OCI-LY3 (cell line): Measurements from ENCODE around the gene RAI1.

Source experiments
- H2AFZ ChIP-seq: fragments of 200-600, 300-600 bp; shearing (Covaris generic); 2 replicates; pipeline ENCODE4 v1.6.0; 2014; ENCODE audit warnings: antibody characterized with exemption, low read depth, low read length
- H3K27ac ChIP-seq: fragments of 200-600, 300-600 bp; sonication (generic); 2 replicates; pipeline ENCODE4 v1.5.1; 2014; ENCODE audit warnings: mild to moderate bottlenecking, low read length, moderate library complexity, mixed read lengths
- H3K27me3 ChIP-seq: fragments of 200-600, 300-600 bp; sonication (generic); 2 replicates; pipeline ENCODE4 v1.6.1; 2014; ENCODE audit warnings: low read depth, low read length, mixed read lengths
- H3K36me3 ChIP-seq: fragments of 200-600, 300-600 bp; sonication (generic); replicated peaks from 2 replicates; pipeline ENCODE3; 2014; ENCODE audit warnings: low read depth, low read length, mixed read lengths
- H3K4me1 ChIP-seq: fragments of 300-600, 200-600 bp; sonication (generic); 2 replicates; pipeline ENCODE4 v1.6.1; 2014; ENCODE audit warnings: low read length, mixed read lengths
- H3K4me2 ChIP-seq: fragments of 200-600, 300-600 bp; sonication (generic); 2 replicates; pipeline ENCODE4 v1.6.1; 2014; ENCODE audit warnings: low read length, mixed read lengths
- H3K4me3 ChIP-seq: fragments of 300-600, 200-600 bp; sonication (generic); 2 replicates; pipeline ENCODE4 v1.5.1; 2014; ENCODE audit warnings: antibody characterized with exemption, mild to moderate bottlenecking, low read length, moderate library complexity
- H3K79me2 ChIP-seq: fragments of 300-600, 200-600 bp; shearing (Covaris generic); 2 replicates; pipeline ENCODE4 v1.6.1; 2014; ENCODE audit warnings: mild to moderate bottlenecking, low read length, mixed read lengths
- H3K9ac ChIP-seq: fragments of 300-600, 200-600 bp; shearing (Covaris generic); 2 replicates; pipeline ENCODE4 v1.6.0; 2014; ENCODE audit warnings: mild to moderate bottlenecking, low read length, moderate library complexity
- H3K9me3 ChIP-seq: fragments of 200-600, 300-600 bp; shearing (Covaris generic); 2 replicates; pipeline ENCODE4 v1.6.1; 2014; ENCODE audit warnings: low read length, mixed read lengths; ENCODE audit not compliant: insufficient read depth
- H4K20me1 ChIP-seq: fragments of 200-600, 300-600 bp; sonication (generic); 2 replicates; pipeline ENCODE4 v1.6.1; 2016; ENCODE audit warnings: low read length, mixed read lengths; ENCODE audit not compliant: insufficient read depth
- CTCF ChIP-seq: fragments of 200-600, 300-600 bp; sonication (generic); IDR thresholded peaks from 2 replicates; pipeline ENCODE4 v1.5.1; 2014; ENCODE audit warnings: antibody characterized with exemption, low read length, low read depth
- EZH2phosphoT487 ChIP-seq: fragments of 200-600 bp; shearing (Covaris generic); IDR thresholded peaks from 2 replicates; pipeline ENCODE4 v1.6.1; 2018; ENCODE audit warnings: antibody characterized with exemption, mixed run types, low read depth

The RAI1 gene

GRCh38 chr17:17804007-17804406 is 122.7 kb downstream of the RAI1 start:
- H3K27me3 ChIP-seq: no peaks in the 10 kb centered on the region
- no peak overlapping the region for H2AFZ ChIP-seq

GRCh38 chr17:17805575-17805974 is 124.3 kb downstream of the RAI1 start:
- no peak overlapping the region for H2AFZ ChIP-seq
- no peak overlapping the region for H3K4me2 ChIP-seq
- H3K9me3 ChIP-seq: no peaks in the 10 kb centered on the region
- no peaks in the 10 kb centered on the region for H3K79me2 ChIP-seq
- TF ChIP-seq CTCF (no peak), EZH2phosphoT487 (no peak)
- no peaks in the 10 kb centered on the region for H3K36me3 ChIP-seq
- no peaks in the 10 kb centered on the region for H4K20me1 ChIP-seq
- peaks cover 2% of the 10 kb centered on the region; the same call in 1 of the 2 replicates for H3K4me1 ChIP-seq
- no peaks in the 10 kb centered on the region for H3K27me3 ChIP-seq
- no peak overlapping the region for H3K27ac ChIP-seq
- no peak overlapping the region for H3K9ac ChIP-seq
- no peak overlapping the region for H3K4me3 ChIP-seq

More at GRCh38 chr17:17804007-17804406, 122.7 kb downstream of the RAI1 start:
- no peaks in the 10 kb centered on the region for H3K9me3 ChIP-seq
- no peak overlapping the region for H3K4me2 ChIP-seq
- H3K27ac ChIP-seq: no peak overlapping the region
- H4K20me1 ChIP-seq: no peaks in the 10 kb centered on the region
- H3K4me1 ChIP-seq: no peaks in the 10 kb centered on the region
- no peaks in the 10 kb centered on the region for H3K79me2 ChIP-seq
- no peak overlapping the region for H3K4me3 ChIP-seq
- no peak for TF ChIP-seq CTCF
- TF ChIP-seq EZH2phosphoT487: no peak
- H3K36me3 ChIP-seq: no peaks in the 10 kb centered on the region
- no peak overlapping the region for H3K9ac ChIP-seq

- peaks cover 2% of the 10 kb centered on the region; the same call in 1 of the 2 replicates for H3K4me1 ChIP-seq
- no peak overlapping the region for H3K4me2 ChIP-seq
- TF ChIP-seq CTCF: no peak
- no peak for TF ChIP-seq EZH2phosphoT487
- H3K27ac ChIP-seq: no peak overlapping the region
- no peak overlapping the region for H2AFZ ChIP-seq
- H4K20me1 ChIP-seq: no peaks in the 10 kb centered on the region
- no peaks in the 10 kb centered on the region for H3K79me2 ChIP-seq
- no peaks in the 10 kb centered on the region for H3K27me3 ChIP-seq
- no peaks in the 10 kb centered on the region for H3K9me3 ChIP-seq
- H3K9ac ChIP-seq: no peak overlapping the region
- H3K4me3 ChIP-seq: no peak overlapping the region
- H3K36me3 ChIP-seq: no peaks in the 10 kb centered on the region
Observed at GRCh38 chr17:17806035-17806434, 124.8 kb downstream of the RAI1 start.

GRCh38 chr17:17806611-17807274 is 125.5 kb downstream of the RAI1 start:
- H3K27me3 ChIP-seq: no peaks in the 10 kb centered on the region
- no peaks in the 10 kb centered on the region for H4K20me1 ChIP-seq
- no peaks in the 10 kb centered on the region for H3K9me3 ChIP-seq
- peaks cover 2% of the 10 kb centered on the region; the same call in 1 of the 2 replicates for H3K4me1 ChIP-seq
- H3K4me3 ChIP-seq: no peak overlapping the region
- no peaks in the 10 kb centered on the region for H3K36me3 ChIP-seq
- no peaks in the 10 kb centered on the region for H3K79me2 ChIP-seq
- H3K4me2 ChIP-seq: no peak overlapping the region
- no peak overlapping the region for H3K27ac ChIP-seq
- H3K9ac ChIP-seq: no peak overlapping the region
- H2AFZ ChIP-seq: no peak overlapping the region
- TF ChIP-seq EZH2phosphoT487 (no peak), CTCF (no peak)
